ENCODE data around the gene PRDM2.

Gene PRDM2

DNA sequence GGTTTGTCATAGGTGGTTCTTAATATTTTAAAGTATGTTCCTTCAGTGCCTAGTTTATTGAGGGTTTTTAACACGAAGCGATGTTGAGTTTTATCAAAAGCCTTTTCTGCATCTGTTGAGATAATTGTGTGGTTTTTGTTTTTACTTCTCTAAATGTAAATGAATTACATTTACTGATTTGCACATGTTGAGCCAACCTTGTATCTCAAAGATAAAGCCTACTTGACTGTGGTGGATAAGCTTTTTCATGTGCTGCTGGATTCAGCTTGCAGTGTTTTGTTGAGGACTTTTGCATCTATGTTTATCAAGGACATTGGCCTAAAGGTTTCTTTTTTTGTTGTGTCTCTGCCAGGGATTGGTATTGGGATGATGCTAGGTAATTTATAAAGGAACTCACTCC, 142.5 kb downstream of the PRDM2 start:
- no peak for TF ChIP-seq NFRKB (IDR thresholded peaks at IDR 0.05)
- no peak for TF ChIP-seq TARDBP (IDR thresholded peaks at IDR 0.05)
- TF ChIP-seq CTBP1 (IDR thresholded peaks at IDR 0.05; ENCODE audit: borderline replicate concordance): no peak
- no peak for TF ChIP-seq FOXA1 (IDR thresholded peaks at IDR 0.05)
- TF ChIP-seq FOXM1 (IDR thresholded peaks at IDR 0.05; ENCODE audit: borderline replicate concordance): no peak
- TF ChIP-seq SP1 (IDR thresholded peaks at IDR 0.05): no peak
- TF ChIP-seq, protein P1, sequence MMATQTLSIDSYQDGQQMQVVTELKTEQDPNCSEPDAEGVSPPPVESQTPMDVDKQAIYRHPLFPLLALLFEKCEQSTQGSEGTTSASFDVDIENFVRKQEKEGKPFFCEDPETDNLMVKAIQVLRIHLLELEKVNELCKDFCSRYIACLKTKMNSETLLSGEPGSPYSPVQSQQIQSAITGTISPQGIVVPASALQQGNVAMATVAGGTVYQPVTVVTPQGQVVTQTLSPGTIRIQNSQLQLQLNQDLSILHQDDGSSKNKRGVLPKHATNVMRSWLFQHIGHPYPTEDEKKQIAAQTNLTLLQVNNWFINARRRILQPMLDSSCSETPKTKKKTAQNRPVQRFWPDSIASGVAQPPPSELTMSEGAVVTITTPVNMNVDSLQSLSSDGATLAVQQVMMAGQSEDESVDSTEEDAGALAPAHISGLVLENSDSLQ (IDR thresholded peaks at IDR 0.05): no peak
- no peak for TF ChIP-seq LEF1 (IDR thresholded peaks at IDR 0.05; ENCODE audit: borderline replicate concordance)
- no peak for TF ChIP-seq ELF4 (IDR thresholded peaks at IDR 0.05)
- TF ChIP-seq BHLHE40 (IDR thresholded peaks at IDR 0.05; ENCODE audit: borderline replicate concordance): no peak
- no peak for TF ChIP-seq L3MBTL2 (conservative IDR thresholded peaks at IDR 0.05)
- TF ChIP-seq HDGF (IDR thresholded peaks at IDR 0.05; ENCODE audit: borderline replicate concordance): no peak
- no peak for TF ChIP-seq ZNF384 (IDR thresholded peaks at IDR 0.05)
- no peak for TF ChIP-seq ARNT (IDR thresholded peaks at IDR 0.05)
- TF ChIP-seq SUZ12 (IDR thresholded peaks at IDR 0.05): no peak
- TF ChIP-seq FOXK2 (IDR thresholded peaks at IDR 0.05): no peak
- CTCF ChIA-PET: no interaction called here
- DNase-seq (ENCODE audit: extremely low spot score): no peak
- POLR2A ChIA-PET: no interaction called here

DNA sequence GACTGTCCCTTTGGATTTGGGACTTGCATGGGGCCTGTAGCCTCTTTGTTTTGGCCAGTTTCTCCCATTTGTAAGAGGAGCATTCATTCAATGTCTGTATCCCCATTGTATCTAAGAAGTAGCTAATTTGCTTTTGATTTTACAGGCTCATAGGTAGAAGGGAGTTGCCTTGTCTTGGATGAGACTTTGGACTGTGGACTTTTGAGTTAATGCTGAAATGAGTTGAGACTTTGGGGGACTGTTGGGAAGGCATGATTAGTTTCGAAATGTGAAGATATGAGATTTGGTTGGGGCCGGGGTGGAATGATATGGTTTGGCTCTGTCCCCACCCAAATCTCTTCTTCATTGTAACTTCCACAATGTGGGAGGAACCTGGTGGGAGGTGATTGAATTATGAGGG, 151.7 kb downstream of the PRDM2 start:
- POLR2A ChIA-PET: no interaction called here

DNA sequence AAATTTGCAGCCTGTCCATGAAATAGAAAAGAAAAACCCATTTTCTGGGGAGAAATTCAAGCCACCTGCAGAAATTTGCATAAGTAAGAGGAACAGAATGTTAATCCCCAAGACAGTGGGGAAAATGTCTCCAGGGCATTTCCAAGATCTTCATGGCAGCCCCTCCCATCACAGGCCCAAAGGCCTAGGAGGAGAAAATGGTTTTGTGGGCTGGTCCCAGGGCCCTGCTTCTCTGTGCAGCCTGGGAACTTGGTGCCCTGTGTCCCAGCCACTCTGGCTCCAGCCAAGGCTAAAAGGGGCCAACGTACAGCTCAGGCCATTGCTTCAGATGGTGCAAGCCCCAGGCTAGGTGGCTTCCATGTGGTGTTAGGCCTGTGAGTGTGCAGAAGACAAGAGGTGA, 155.6 kb downstream of the PRDM2 start:
- DNase-seq (ENCODE audit: extremely low spot score): no peak
- ChIA-PET POLR2A (no interaction called here), CTCF (no interaction called here)
- no peak for TF ChIP-seq BHLHE40 (IDR thresholded peaks at IDR 0.05; ENCODE audit: borderline replicate concordance)
- TF ChIP-seq ZNF384 (IDR thresholded peaks at IDR 0.05): no peak
- TF ChIP-seq ELF4 (IDR thresholded peaks at IDR 0.05): no peak
- TF ChIP-seq HDGF (IDR thresholded peaks at IDR 0.05; ENCODE audit: borderline replicate concordance): no peak
- TF ChIP-seq, protein P1 (IDR thresholded peaks at IDR 0.05): no peak
- TF ChIP-seq L3MBTL2 (conservative IDR thresholded peaks at IDR 0.05): no peak
- no peak for TF ChIP-seq CTBP1 (IDR thresholded peaks at IDR 0.05; ENCODE audit: borderline replicate concordance)
- no peak for TF ChIP-seq LEF1 (IDR thresholded peaks at IDR 0.05; ENCODE audit: borderline replicate concordance)
- TF ChIP-seq FOXM1 (IDR thresholded peaks at IDR 0.05; ENCODE audit: borderline replicate concordance): no peak
- no peak for TF ChIP-seq ARNT (IDR thresholded peaks at IDR 0.05)
- TF ChIP-seq FOXK2 (IDR thresholded peaks at IDR 0.05): no peak
- TF ChIP-seq SP1 (IDR thresholded peaks at IDR 0.05): no peak
- TF ChIP-seq SUZ12 (IDR thresholded peaks at IDR 0.05): no peak
- TF ChIP-seq FOXA1 (IDR thresholded peaks at IDR 0.05): no peak
- TF ChIP-seq NFRKB (IDR thresholded peaks at IDR 0.05): no peak

More for the DNA sequence above, 151.7 kb downstream of the PRDM2 start:
- DNase-seq (ENCODE audit: extremely low spot score): no peak
- TF ChIP-seq LEF1 (IDR thresholded peaks at IDR 0.05; ENCODE audit: borderline replicate concordance): no peak
- no peak for TF ChIP-seq ARNT (IDR thresholded peaks at IDR 0.05)
- TF ChIP-seq FOXA1 (IDR thresholded peaks at IDR 0.05): no peak
- TF ChIP-seq FOXK2 (IDR thresholded peaks at IDR 0.05): no peak
- no peak for TF ChIP-seq ZNF384 (IDR thresholded peaks at IDR 0.05)
- TF ChIP-seq CTBP1 (IDR thresholded peaks at IDR 0.05; ENCODE audit: borderline replicate concordance): no peak
- TF ChIP-seq SUZ12 (IDR thresholded peaks at IDR 0.05): no peak
- TF ChIP-seq, protein P1 (IDR thresholded peaks at IDR 0.05): no peak
- TF ChIP-seq SP1 (IDR thresholded peaks at IDR 0.05): no peak
- no peak for TF ChIP-seq HDGF (IDR thresholded peaks at IDR 0.05; ENCODE audit: borderline replicate concordance)
- TF ChIP-seq ELF4 (IDR thresholded peaks at IDR 0.05): no peak
- no peak for TF ChIP-seq BHLHE40 (IDR thresholded peaks at IDR 0.05; ENCODE audit: borderline replicate concordance)
- no peak for TF ChIP-seq FOXM1 (IDR thresholded peaks at IDR 0.05; ENCODE audit: borderline replicate concordance)
- CTCF ChIA-PET: no interaction called here

DNA sequence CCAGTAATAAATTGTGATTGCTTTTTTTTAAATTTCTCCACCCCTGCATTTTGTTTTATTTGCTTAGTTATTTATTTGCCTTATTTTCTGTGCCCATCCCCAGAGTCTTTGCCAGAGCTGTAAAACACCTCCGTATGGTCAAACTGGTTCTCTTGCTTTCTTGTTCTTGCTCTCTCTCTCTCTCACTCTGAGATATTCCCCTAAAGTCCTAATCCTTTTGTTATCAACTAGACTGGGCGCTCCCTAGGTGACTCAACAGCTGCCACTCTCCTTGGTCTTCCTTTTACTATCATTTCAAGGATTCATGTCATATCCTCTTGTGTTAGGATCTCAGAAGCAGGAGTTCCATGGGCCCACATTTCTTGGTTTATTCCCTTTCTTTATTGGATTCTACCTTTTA, 160.0 kb downstream of the PRDM2 start:
- POLR2A ChIA-PET: no interaction called here
- DNase-seq (ENCODE audit: extremely low spot score): no peak
- CTCF ChIA-PET: no interaction called here
- TF ChIP-seq, protein P1 (IDR thresholded peaks at IDR 0.05): no peak
- TF ChIP-seq L3MBTL2 (conservative IDR thresholded peaks at IDR 0.05) (no peak), TARDBP (IDR thresholded peaks at IDR 0.05) (no peak), SUZ12 (IDR thresholded peaks at IDR 0.05) (no peak), ELF4 (IDR thresholded peaks at IDR 0.05) (no peak), ZNF384 (IDR thresholded peaks at IDR 0.05) (no peak), BHLHE40 (IDR thresholded peaks at IDR 0.05; ENCODE audit: borderline replicate concordance) (no peak), FOXM1 (IDR thresholded peaks at IDR 0.05; ENCODE audit: borderline replicate concordance) (no peak), NFRKB (IDR thresholded peaks at IDR 0.05) (no peak), HDGF (IDR thresholded peaks at IDR 0.05; ENCODE audit: borderline replicate concordance) (no peak), FOXK2 (IDR thresholded peaks at IDR 0.05) (no peak), CTBP1 (IDR thresholded peaks at IDR 0.05; ENCODE audit: borderline replicate concordance) (no peak), LEF1 (IDR thresholded peaks at IDR 0.05; ENCODE audit: borderline replicate concordance) (no peak), ARNT (IDR thresholded peaks at IDR 0.05) (no peak), FOXA1 (IDR thresholded peaks at IDR 0.05) (no peak), SP1 (IDR thresholded peaks at IDR 0.05) (no peak)

DNA sequence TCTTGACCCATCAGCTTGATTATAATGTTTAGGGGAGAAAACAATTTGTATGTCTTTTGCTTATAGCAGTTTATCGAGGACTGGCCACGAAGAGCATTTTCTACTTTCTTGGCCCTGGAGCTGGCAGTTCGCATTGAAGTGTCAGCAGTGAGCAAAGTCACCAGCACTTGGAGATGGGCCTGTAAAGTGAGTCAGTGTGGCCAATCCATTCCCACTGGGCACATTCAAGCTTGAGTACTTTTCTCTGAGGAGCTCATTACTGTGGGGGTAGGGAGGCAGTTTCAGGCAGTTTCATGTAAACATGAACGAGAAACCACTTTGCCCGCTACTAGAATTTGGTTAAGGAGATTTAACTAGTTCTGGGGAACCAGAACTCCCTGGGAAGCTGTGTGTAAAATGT, 164.8 kb downstream of the PRDM2 start:
- TF ChIP-seq L3MBTL2 (conservative IDR thresholded peaks at IDR 0.05) (no peak), FOXK2 (IDR thresholded peaks at IDR 0.05) (no peak), FOXM1 (IDR thresholded peaks at IDR 0.05; ENCODE audit: borderline replicate concordance) (no peak), ARNT (IDR thresholded peaks at IDR 0.05) (no peak), CTBP1 (IDR thresholded peaks at IDR 0.05; ENCODE audit: borderline replicate concordance) (no peak), TARDBP (IDR thresholded peaks at IDR 0.05) (no peak), ELF4 (IDR thresholded peaks at IDR 0.05) (no peak), SUZ12 (IDR thresholded peaks at IDR 0.05) (no peak), HDGF (IDR thresholded peaks at IDR 0.05; ENCODE audit: borderline replicate concordance) (no peak), ZNF384 (IDR thresholded peaks at IDR 0.05) (no peak), FOXA1 (IDR thresholded peaks at IDR 0.05) (no peak), LEF1 (IDR thresholded peaks at IDR 0.05; ENCODE audit: borderline replicate concordance) (no peak), BHLHE40 (IDR thresholded peaks at IDR 0.05; ENCODE audit: borderline replicate concordance) (no peak), NFRKB (IDR thresholded peaks at IDR 0.05) (no peak), SP1 (IDR thresholded peaks at IDR 0.05) (no peak)
- TF ChIP-seq, protein P1 (IDR thresholded peaks at IDR 0.05): no peak
- POLR2A ChIA-PET: no interaction called here
- CTCF ChIA-PET: interaction anchor here (0.5 kb wide), 1 partner anchor 261 kb away, joined by 4 read pairs; no protein-coding TSS in a partner anchor
- DNase-seq (ENCODE audit: extremely low spot score): no peak
